ENCODE data around the gene BARHL1. TPM values are rescaled to one million over a fixed set of nuclear protein-coding genes. Genes with fewer than 3 reads are reported as not detected.
"Not testable (repeated sequence)": the region's sequence is repeated elsewhere in the genome, so short reads cannot be mapped to it uniquely, and the experiment has no call there.

The BARHL1 gene
- total RNA-seq, 6 experiments from 2014 or later = not detected

DNA sequence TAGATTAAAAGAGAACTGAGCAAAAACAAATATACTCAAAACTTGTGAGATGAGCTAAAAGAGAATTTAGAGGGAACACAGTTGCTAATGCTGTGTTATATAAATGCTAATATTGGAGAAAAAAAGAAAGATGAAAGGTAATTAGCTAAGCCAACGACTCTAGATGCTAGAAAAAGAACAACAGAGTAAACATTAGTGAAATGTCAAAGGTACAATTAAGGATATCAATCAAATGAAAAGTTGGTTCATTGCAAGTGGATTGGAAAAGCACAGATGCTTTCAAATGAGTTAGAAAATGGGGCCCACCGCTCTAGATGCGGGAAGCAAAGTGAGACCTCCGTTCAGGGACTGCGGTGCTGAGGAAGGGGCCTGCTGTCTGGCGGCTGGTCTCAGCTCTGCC lies 17.9 kb upstream of the BARHL1 start:
- TF ChIP-seq CTCF (IDR thresholded peaks at IDR 0.05) = no peak
- no peak overlapping the region for H3K4me3 Mint-ChIP-seq
- no peaks in the 10 kb centered on the region for H3K36me3 Mint-ChIP-seq (ENCODE audit: low read depth)
- no peaks in the 10 kb centered on the region for H3K9me3 Mint-ChIP-seq
- H3K27ac Mint-ChIP-seq = no peak overlapping the region
- no peak for DNase-seq
- H3K4me1 Mint-ChIP-seq (ENCODE audit: low read depth) = no peaks in the 10 kb centered on the region
- peaks cover 41% of the 10 kb centered on the region for H3K27me3 Mint-ChIP-seq (ENCODE audit: insufficient read depth)

- not testable (repeated sequence) for H3K9me3 Mint-ChIP-seq
Measured at GRCh38 chr9:132568787-132569186, 13.6 kb upstream of the BARHL1 start.

GRCh38 chr9:132571806-132572600 lies 10.4 kb upstream of the BARHL1 start:
- TF ChIP-seq CTCF (IDR thresholded peaks at IDR 0.05) = no peak
- H3K4me1 Mint-ChIP-seq (ENCODE audit: low read depth) = peaks cover 9% of the 10 kb centered on the region
- no peak for DNase-seq
- H3K27me3 Mint-ChIP-seq (ENCODE audit: insufficient read depth) = peaks cover 17% of the 10 kb centered on the region
- no peaks in the 10 kb centered on the region for H3K36me3 Mint-ChIP-seq (ENCODE audit: low read depth)
- no peak overlapping the region for H3K4me3 Mint-ChIP-seq
- H3K27ac Mint-ChIP-seq = no peak overlapping the region
- H3K9me3 Mint-ChIP-seq = no peaks in the 10 kb centered on the region

More at GRCh38 chr9:132568787-132569186, 13.6 kb upstream of the BARHL1 start:
- H3K4me3 Mint-ChIP-seq; H3K4me1 Mint-ChIP-seq (ENCODE audit: low read depth); H3K27ac Mint-ChIP-seq; DNase-seq; H3K36me3 Mint-ChIP-seq (ENCODE audit: low read depth): not testable (repeated sequence)
- peaks cover 27% of the 10 kb centered on the region for H3K27me3 Mint-ChIP-seq (ENCODE audit: insufficient read depth)

DNA sequence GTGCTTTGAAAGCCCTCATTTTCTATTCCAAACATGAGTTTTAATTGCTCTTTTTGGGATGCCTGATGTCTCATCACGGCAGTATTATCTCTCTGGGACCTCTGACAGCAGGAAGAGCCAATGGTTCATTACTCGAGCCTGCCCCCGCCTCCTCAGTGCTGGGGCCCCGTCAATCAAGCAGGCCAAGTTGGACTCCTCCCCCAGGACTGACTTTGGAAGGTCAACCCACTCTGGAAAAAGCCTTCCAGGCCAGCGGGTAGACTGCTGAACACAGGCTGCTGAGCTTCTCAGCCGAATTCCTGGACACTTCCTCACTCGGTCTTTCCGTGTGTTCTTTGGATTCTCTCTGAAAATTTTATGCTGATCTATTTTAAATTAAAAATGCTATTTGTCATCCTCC lies 9.5 kb upstream of the BARHL1 start:
- TF ChIP-seq CTCF (IDR thresholded peaks at IDR 0.05) = no peak
- Mint-ChIP-seq H3K27ac (no peak overlapping the region), H3K4me3 (no peak overlapping the region), H3K9me3 (no peaks in the 10 kb centered on the region), H3K36me3 (ENCODE audit: low read depth) (no peaks in the 10 kb centered on the region), H3K27me3 (ENCODE audit: insufficient read depth) (peaks cover 17% of the 10 kb centered on the region), H3K4me1 (ENCODE audit: low read depth) (peaks cover 9% of the 10 kb centered on the region)
- DNase-seq = peak; percentile 31

GRCh38 chr9:132575005-132575609 lies 7.3 kb upstream of the BARHL1 start:
- no peaks in the 10 kb centered on the region for H3K9me3 Mint-ChIP-seq
- peaks cover 35% of the 10 kb centered on the region for H3K27me3 Mint-ChIP-seq (ENCODE audit: insufficient read depth)
- TF ChIP-seq CTCF (IDR thresholded peaks at IDR 0.05) = peak; percentile 87
- H3K4me3 Mint-ChIP-seq = no peak overlapping the region
- H3K36me3 Mint-ChIP-seq (ENCODE audit: low read depth) = no peaks in the 10 kb centered on the region
- no peak overlapping the region for H3K27ac Mint-ChIP-seq
- peak; percentile 63 for DNase-seq
- H3K4me1 Mint-ChIP-seq (ENCODE audit: low read depth) = peaks cover 9% of the 10 kb centered on the region

GRCh38 chr9:132575811-132576210 lies 6.6 kb upstream of the BARHL1 start:
- no peaks in the 10 kb centered on the region for H3K36me3 Mint-ChIP-seq (ENCODE audit: low read depth)
- H3K27me3 Mint-ChIP-seq (ENCODE audit: insufficient read depth) = peaks cover 32% of the 10 kb centered on the region
- H3K9me3 Mint-ChIP-seq = no peaks in the 10 kb centered on the region
- no peak for TF ChIP-seq CTCF (IDR thresholded peaks at IDR 0.05)
- no peak overlapping the region for H3K27ac Mint-ChIP-seq
- peaks cover 9% of the 10 kb centered on the region for H3K4me1 Mint-ChIP-seq (ENCODE audit: low read depth)
- no peak overlapping the region for H3K4me3 Mint-ChIP-seq
- DNase-seq = no peak

Data from HFFc6 (cell line).